IMR-90 (cell line): ENCODE results near the gene AKIP1. TPM values are rescaled to one million over a fixed set of nuclear protein-coding genes. Genes with fewer than 3 reads are reported as not detected.

Source experiments
- ATAC-seq: fragments of 200-7000 bp; cut with Tn5 transposase; 2 replicates; pipeline ENCODE4 v1.9.1; 2020; ENCODE audit warnings: low read depth, mild to moderate bottlenecking, moderate library complexity
- BruUV-seq: library from RNA; stranded (reverse); fragments of 400-500 nt; replicated peaks from 2 replicates; lab custom pipeline; 2021; lab: Mats Ljungman, UMichigan
- CTCF ChIA-PET: fragments of 300-600 bp; formaldehyde crosslinking; extraction: SDS; loops from one replicate; lab custom pipeline; 2021; ENCODE audit warnings: antibody characterized with exemption; lab: Yijun Ruan, JAX
- POLR2A ChIA-PET: fragments of 300-600 bp; sonication (Branson Sonifier 250); formaldehyde crosslinking; loops from one replicate; lab custom pipeline; 2022; ENCODE audit warnings: antibody characterized with exemption; ENCODE audit not compliant: unreplicated experiment; lab: Charles Lee
- DNase-seq: peaks from one replicate; pipeline ENCODE4 v3.0.0; 2013
- H2AFZ ChIP-seq: replicated peaks from 2 replicates; pipeline ENCODE3; 2013; ENCODE audit warnings: low read length, mild to moderate bottlenecking; ENCODE audit not compliant: poor library complexity
- H2AK5ac ChIP-seq: 2 replicates; pipeline ENCODE4 v1.6.1; 2013; ENCODE audit warnings: low read depth, low read length, inconsistent platforms
- H2AK9ac ChIP-seq: replicated peaks from 2 replicates; pipeline ENCODE3; 2013; ENCODE audit warnings: mild to moderate bottlenecking, low read depth, low read length, moderate library complexity; ENCODE audit not compliant: poor library complexity
- H2BK120ac ChIP-seq: 2 replicates; pipeline ENCODE4 v1.6.1; 2013; ENCODE audit warnings: low read depth, low read length, inconsistent platforms
- H2BK15ac ChIP-seq: 3 replicates; pipeline ENCODE4 v1.6.1; 2013; ENCODE audit warnings: low read depth, low read length, inconsistent platforms
- H2BK20ac ChIP-seq: 2 replicates; pipeline ENCODE4 v1.6.1; 2013; ENCODE audit warnings: low read depth, mild to moderate bottlenecking, inconsistent platforms, low read length, moderate library complexity
- H2BK5ac ChIP-seq: 2 replicates; pipeline ENCODE4 v1.6.1; 2013; ENCODE audit warnings: mild to moderate bottlenecking, low read depth, low read length, inconsistent platforms; ENCODE audit not compliant: poor library complexity, severe bottlenecking
- H3K14ac ChIP-seq: replicated peaks from 2 replicates; pipeline ENCODE4 v1.6.1; 2013; ENCODE audit warnings: low read depth, low read length, inconsistent platforms
- H3K18ac ChIP-seq: 2 replicates; pipeline ENCODE4 v1.6.1; 2013; ENCODE audit warnings: low read depth, low read length, control low read depth
- H3K23ac ChIP-seq: 2 replicates; pipeline ENCODE4 v1.6.1; 2013; ENCODE audit warnings: low read depth, low read length, inconsistent platforms
- H3K27ac ChIP-seq: 2 replicates; pipeline ENCODE4 v1.5.1; 2013; ENCODE audit warnings: mild to moderate bottlenecking, control low read depth, low read length; ENCODE audit not compliant: insufficient read depth
- H3K27me3 ChIP-seq: 2 replicates; pipeline ENCODE4 v1.6.1; 2013; ENCODE audit warnings: low read length; ENCODE audit not compliant: control insufficient read depth, insufficient read depth
- H3K36me3 ChIP-seq: 2 replicates; pipeline ENCODE4 v1.6.1; 2013; ENCODE audit warnings: low read length, mixed read lengths; ENCODE audit not compliant: control insufficient read depth, insufficient read depth
- H3K4ac ChIP-seq: 2 replicates; pipeline ENCODE4 v1.6.1; 2013; ENCODE audit warnings: low read depth, low read length, inconsistent platforms
- H3K4me1 ChIP-seq: 2 replicates; pipeline ENCODE4 v1.6.1; 2013; ENCODE audit warnings: low read length, mixed read lengths; ENCODE audit not compliant: control insufficient read depth, insufficient read depth
- H3K4me2 ChIP-seq: 2 replicates; pipeline ENCODE4 v1.6.1; 2013; ENCODE audit warnings: low read depth, mild to moderate bottlenecking, control low read depth, low read length, moderate library complexity
- H3K4me3 ChIP-seq: 2 replicates; pipeline ENCODE4 v1.5.1; 2013; ENCODE audit warnings: low read depth, mild to moderate bottlenecking, control low read depth, low read length, moderate library complexity; ENCODE audit not compliant: insufficient read depth
- H3K56ac ChIP-seq: 2 replicates; pipeline ENCODE4 v1.6.1; 2013; ENCODE audit warnings: low read length, inconsistent platforms; ENCODE audit not compliant: insufficient read depth; ENCODE audit errors: extremely low read depth
- H3K79me1 ChIP-seq, 2 experiments: 2 replicates each; pipeline ENCODE4 v1.6.1; 2013; ENCODE audit warnings: low read length in 2 of 2, inconsistent platforms in 1 of 2, low read depth in 1 of 2
- H3K9ac ChIP-seq: 2 replicates; pipeline ENCODE4 v1.6.1; 2013; ENCODE audit warnings: low read depth, low read length, control low read depth
- H3K9me1 ChIP-seq: 2 replicates; pipeline ENCODE4 v1.6.1; 2013; ENCODE audit warnings: low read length, inconsistent platforms; ENCODE audit not compliant: insufficient read depth
- H3K9me3 ChIP-seq: 2 replicates; pipeline ENCODE4 v1.6.1; 2013; ENCODE audit warnings: low read length; ENCODE audit not compliant: control insufficient read depth, insufficient read depth
- H4K20me1 ChIP-seq: 2 replicates; pipeline ENCODE4 v1.6.1; 2013; ENCODE audit warnings: low read length, inconsistent platforms; ENCODE audit not compliant: insufficient read depth
- H4K5ac ChIP-seq: 2 replicates; pipeline ENCODE4 v1.6.1; 2013; ENCODE audit warnings: mild to moderate bottlenecking, low read depth, low read length, control low read depth
- H4K8ac ChIP-seq, 2 experiments: 2 replicates each; pipeline ENCODE4 v1.6.1; 2013; ENCODE audit warnings: low read depth in 2 of 2, low read length in 2 of 2, control low read depth in 1 of 2, inconsistent platforms in 1 of 2
- H4K91ac ChIP-seq: 2 replicates; pipeline ENCODE4 v1.6.1; 2013; ENCODE audit warnings: low read depth, low read length, inconsistent platforms; ENCODE audit not compliant: insufficient read depth
- CEBPB ChIP-seq: IDR thresholded peaks from 2 replicates; pipeline ENCODE4 v1.6.1; 2012; ENCODE audit warnings: low read depth, low read length, improper control_type of control experiment
- CTCF ChIP-seq: conservative IDR thresholded peaks from 2 replicates; pipeline ENCODE4 v1.5.1; 2012; ENCODE audit warnings: mild to moderate bottlenecking, low read depth, low read length, improper control_type of control experiment
- ELK1 ChIP-seq: fragments of 150-350 bp; IDR thresholded peaks from 2 replicates; pipeline ENCODE4 v1.6.1; 2016; ENCODE audit warnings: low read depth, mild to moderate bottlenecking, low read length, moderate library complexity, borderline replicate concordance
- FOS ChIP-seq: fragments of 150-350 bp; IDR thresholded peaks from 2 replicates; pipeline ENCODE4 v1.6.1; 2016; ENCODE audit warnings: low read depth, low read length
- MXI1 ChIP-seq: IDR thresholded peaks from 2 replicates; pipeline ENCODE4 v1.6.1; 2012; ENCODE audit warnings: low read depth, mild to moderate bottlenecking, low read length, moderate library complexity, borderline replicate concordance
- RAD21 ChIP-seq: IDR thresholded peaks from 2 replicates; pipeline ENCODE4 v1.6.1; 2012; ENCODE audit warnings: low read length, improper control_type of control experiment
- RCOR1 ChIP-seq: IDR thresholded peaks from 2 replicates; pipeline ENCODE4 v1.6.1; 2012; ENCODE audit warnings: mild to moderate bottlenecking, low read length, improper control_type of control experiment; ENCODE audit not compliant: insufficient replicate concordance
- RFX5 ChIP-seq: IDR thresholded peaks from 2 replicates; pipeline ENCODE4 v1.8.0; 2012; ENCODE audit warnings: low read depth, mild to moderate bottlenecking, low read length, moderate library complexity
- SMC3 ChIP-seq: fragments of 150-350 bp; IDR thresholded peaks from 2 replicates; pipeline ENCODE4 v1.6.1; 2016; ENCODE audit warnings: low read depth, mild to moderate bottlenecking, antibody characterized with exemption, low read length, moderate library complexity
- WGBS, 2 experiments: methylation state at CpG; one replicate each; pipeline versions ENCODE4 v1.1.5 to v1.1.7; 2013; ENCODE audit warnings: missing lambda C conversion rate in 2 of 2; ENCODE audit not compliant: insufficient read length in 1 of 2; ENCODE audit errors: extremely low coverage in 2 of 2; 5-methylcytosine and 5-hydroxymethylcytosine counted together
- dilution Hi-C: fragments of 300-500 bp; cut with HindIII; formaldehyde crosslinking; loops from one replicate; pipeline ENCODE4 v1.14.3; 2018; ENCODE audit warnings: low sequenced_read_pairs; ENCODE audit not compliant: unreplicated experiment
- in situ Hi-C: fragments of 300-500 bp; cut with MboI; formaldehyde crosslinking; loops from 3 replicates; pipeline ENCODE4 v1.14.3; 2019; ENCODE audit warnings: low sequenced_read_pairs, inconsistent platforms, mixed read lengths
- intact Hi-C: fragments of 100-400 bp; cut with micrococcal nuclease; formaldehyde crosslinking; loops from 2 replicates; pipeline ENCODE4 v1.10.0; 2022
- polyA plus RNA-seq, 3 experiments: library from polyadenylated mRNA; depleted of rRNA; stranded (reverse); fragments of >200 nt; gene quantifications; 2 replicates each; pipeline ENCODE4 v1.2.3, GENCODE V29; 2012; ENCODE audit warnings: low replicate concordance in 1 of 3
- total RNA-seq: library from RNA; depleted of rRNA; stranded (reverse); fragments of >200 nt; gene quantifications from 2 replicates; pipeline ENCODE4 v1.2.3, GENCODE V29; 2012

AKIP1 gene
- total and polyA plus RNA-seq, 2 of the 4 experiments (the other 2 are of a cell fraction), result 33.9 to 36.0 TPM

DNA sequence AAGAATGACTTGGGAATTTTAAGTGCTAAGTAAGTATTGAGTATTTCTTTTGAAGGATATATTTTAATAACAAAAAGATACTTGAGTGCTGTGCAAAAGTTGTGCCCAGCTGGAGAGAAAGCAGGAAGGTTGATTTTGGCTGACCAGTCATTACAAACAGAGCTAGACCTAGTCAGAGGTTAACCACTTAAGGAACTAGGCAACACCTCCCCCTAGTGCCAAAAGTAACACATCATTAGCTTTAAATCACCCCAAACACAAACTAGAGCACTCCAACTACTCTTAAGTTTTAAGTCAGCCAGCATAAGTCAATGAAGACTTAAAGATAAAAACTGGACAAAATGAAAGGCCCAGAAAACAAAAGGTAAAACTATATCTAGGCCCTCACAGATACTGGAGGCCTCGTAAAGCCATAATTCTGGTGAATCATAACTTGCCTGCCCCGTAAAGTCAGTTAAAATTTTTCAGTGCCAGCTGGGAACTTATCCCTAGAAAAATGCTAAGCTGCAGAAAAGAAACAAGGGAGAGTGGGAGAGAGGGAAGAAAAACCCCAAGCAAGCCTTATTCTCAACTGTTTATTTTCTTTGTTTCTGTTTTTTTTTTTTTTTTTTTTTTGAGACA is 48.7 kb downstream of the AKIP1 start:
- no peak for TF ChIP-seq CEBPB
- TF ChIP-seq CTCF, result peak; percentile 74
- peak; percentile 74 for TF ChIP-seq SMC3
- TF ChIP-seq FOS, result no peak
- TF ChIP-seq RFX5, result no peak
- TF ChIP-seq RAD21, result peak; percentile 81
- TF ChIP-seq ELK1, result no peak
- TF ChIP-seq MXI1, result no peak
- no peak for TF ChIP-seq RCOR1

More for the DNA sequence above, 48.7 kb downstream of the AKIP1 start:
- H2BK120ac ChIP-seq, result no peak overlapping the region
- no peak overlapping the region for H2BK20ac ChIP-seq
- POLR2A ChIA-PET, result interaction anchor here (1.0 kb wide), 2 partner anchors 45 to 88 kb away, joined by 3 to 4 read pairs; no protein-coding TSS in a partner anchor
- peaks cover 6% of the 10 kb centered on the region for H3K36me3 ChIP-seq
- no peak overlapping the region; the same call in 1 of the 2 replicates for H3K4ac ChIP-seq
- no peak overlapping the region for H2AK9ac ChIP-seq
- peaks cover 4% of the 10 kb centered on the region; the same call in 1 of the 2 replicates for H3K4me1 ChIP-seq
- no TSS peak for BruUV-seq
- CTCF ChIA-PET, result interaction anchor here (0.5 to 2.1 kb wide), 13 partner anchors 10 to 651 kb away, joined by 3 to 16 read pairs (median 3); no protein-coding TSS in a partner anchor
- H2BK15ac ChIP-seq, result no peak overlapping the region
- H3K79me1 ChIP-seq, result peaks cover 35 to 60% of the 10 kb centered on the region in 2 experiments
- peak overlapping the region; percentile 35 for H2BK5ac ChIP-seq
- no peak overlapping the region for H2AK5ac ChIP-seq
- dilution Hi-C loops, result no loop called here
- H3K9me1 ChIP-seq, result peaks cover 3% of the 10 kb centered on the region; the same call in 1 of the 2 replicates
- H4K8ac ChIP-seq, result peak overlapping the region in 1 of 2 experiments; percentile 42; a peak in 1 of 4 replicates
- intact Hi-C loops, result loop anchor here (1.0 to 5.0 kb wide), 5 partner anchors 42 to 732 kb away; no protein-coding TSS in a partner anchor
- no peaks in the 10 kb centered on the region for H3K27me3 ChIP-seq
- H2AFZ ChIP-seq, result no peak overlapping the region
- no CpG with 5 or more reads among the region's 2 CpGs for WGBS, 2 experiments
- no peak overlapping the region for H3K56ac ChIP-seq
- no peak overlapping the region for H4K5ac ChIP-seq
- no peaks in the 10 kb centered on the region for H3K9me3 ChIP-seq
- no peak overlapping the region for H3K27ac ChIP-seq
- no peaks in the 10 kb centered on the region for H4K20me1 ChIP-seq
- H3K4me3 ChIP-seq, result no peak overlapping the region
- H3K14ac ChIP-seq, result no peak overlapping the region
- DNase-seq, result peak; percentile 86
- peak; percentile 38 for ATAC-seq
- in situ Hi-C loops, result loop anchor here (5.0 to 25.0 kb wide), 2 partner anchors 47 to 722 kb away; partner anchors contain the start of gene AKIP1
- no peak overlapping the region for H3K18ac ChIP-seq
- H4K91ac ChIP-seq, result no peak overlapping the region
- H3K23ac ChIP-seq, result no peak overlapping the region
- H3K4me2 ChIP-seq, result no peak overlapping the region; the same call in 1 of the 2 replicates
- H3K9ac ChIP-seq, result no peak overlapping the region
